ENCODE data around the gene EPB41L5.

DNA sequence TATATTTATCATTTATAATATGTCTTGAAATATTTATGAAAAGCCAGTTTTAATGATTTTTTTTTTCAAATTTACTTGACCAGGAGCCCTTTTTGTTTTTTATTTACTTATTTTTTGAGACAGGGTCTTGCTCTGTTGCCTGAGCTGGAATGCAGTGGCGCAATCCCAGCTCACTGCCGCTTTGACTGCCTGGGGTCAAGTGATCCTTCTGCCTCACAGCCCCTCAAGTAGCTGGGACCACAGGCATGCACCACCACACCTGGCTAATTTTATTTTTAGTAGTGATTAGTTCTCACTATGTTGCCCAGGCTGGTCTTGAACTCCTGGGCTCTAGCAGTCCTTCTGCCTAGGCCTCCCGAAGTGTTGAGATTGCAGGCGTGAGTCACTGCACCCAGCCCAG is 5.7 kb downstream of the EPB41L5 start:
- TF ChIP-seq EP300 (IDR thresholded peaks at IDR 0.05) (no peak), POLR2A (IDR thresholded peaks at IDR 0.05) (no peak), POLR2AphosphoS5 (IDR thresholded peaks at IDR 0.05) (no peak)

Data from sigmoid colon (tissue), 4 donors.